ENCODE data around the gene MEIS1. TPM values are rescaled to one million over a fixed set of nuclear protein-coding genes. Genes with fewer than 3 reads are reported as not detected.

Gene MEIS1
- total RNA-seq, 1 experiment from 2014 or later, result 0.66 TPM

DNA sequence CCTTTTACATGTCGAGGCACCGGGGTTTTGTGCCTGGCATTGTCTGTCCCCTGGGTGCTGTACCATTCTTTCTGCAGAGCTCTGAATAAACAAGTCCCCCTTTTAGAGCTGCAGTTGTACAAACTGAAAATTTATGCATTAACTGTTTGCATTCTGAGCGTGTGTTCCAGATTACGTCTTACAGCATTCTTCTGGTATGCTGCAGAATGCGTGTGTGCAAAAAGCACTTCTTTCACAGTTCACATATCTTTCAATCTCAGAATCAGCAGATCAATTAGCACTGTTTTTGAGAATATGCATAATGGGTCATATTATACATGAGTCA, 27.5 kb downstream of the MEIS1 start:
- Histone ChIP-seq H3K79me1 (ENCODE audit: insufficient read depth, low read depth, low read length, poor library complexity, severe bottlenecking) (no peaks in the 10 kb centered on the region), H3K18ac (ENCODE audit: insufficient read length, low read depth, low read length) (no peak overlapping the region), H3K9me3 (ENCODE audit: control insufficient read depth, low read depth, low read length) (no peaks in the 10 kb centered on the region), H3K14ac (ENCODE audit: insufficient read depth, low read length) (no peak overlapping the region), H2AFZ (ENCODE audit: low read length) (no peak overlapping the region), H4K5ac (ENCODE audit: insufficient read length, low read depth, low read length) (no peak overlapping the region), H4K91ac (ENCODE audit: insufficient read length, low read depth, low read length) (no peak overlapping the region), H2AK5ac (ENCODE audit: insufficient read length, low read length) (no peak overlapping the region), H3K79me2 (ENCODE audit: insufficient read depth, low read length) (no peaks in the 10 kb centered on the region), H3K23me2 (ENCODE audit: insufficient read length, low read depth, low read length, poor library complexity, severe bottlenecking) (no peaks in the 10 kb centered on the region), H3K4me2 (ENCODE audit: insufficient read depth, insufficient read length, low read length) (no peak overlapping the region), H3K4ac (ENCODE audit: low read depth, low read length) (no peak overlapping the region), H2BK15ac (ENCODE audit: low read depth, low read length) (no peak overlapping the region), H2BK120ac (ENCODE audit: low read depth, low read length, poor library complexity, severe bottlenecking) (no peak overlapping the region), H2BK20ac (ENCODE audit: low read depth, low read length, poor library complexity, severe bottlenecking) (no peak overlapping the region), H3T11ph (ENCODE audit: low read length) (no peak overlapping the region), H3K27ac (ENCODE audit: insufficient read length, low read depth, low read length) (no peak overlapping the region), H3K56ac (ENCODE audit: insufficient read length, low read depth, low read length) (no peak overlapping the region), H3K23ac (ENCODE audit: insufficient read length, low read depth, low read length) (no peak overlapping the region), H3K27me3 (ENCODE audit: insufficient read depth, low read length) (no peaks in the 10 kb centered on the region), H3K4me1 (ENCODE audit: insufficient read depth, low read length) (no peaks in the 10 kb centered on the region), H3K9ac (ENCODE audit: extremely low read depth, insufficient read length, low read length) (no peak overlapping the region), H2BK12ac (ENCODE audit: insufficient read length, low read depth, low read length) (no peak overlapping the region), H4K8ac (replicated peaks; ENCODE audit: insufficient read length, low read depth, low read length) (no peak overlapping the region), H2BK5ac (ENCODE audit: insufficient read length, low read length) (no peak overlapping the region), H4K20me1 (ENCODE audit: control insufficient read depth, insufficient read depth, insufficient read length) (peaks cover 3% of the 10 kb centered on the region)
- TF ChIP-seq, protein P1, sequence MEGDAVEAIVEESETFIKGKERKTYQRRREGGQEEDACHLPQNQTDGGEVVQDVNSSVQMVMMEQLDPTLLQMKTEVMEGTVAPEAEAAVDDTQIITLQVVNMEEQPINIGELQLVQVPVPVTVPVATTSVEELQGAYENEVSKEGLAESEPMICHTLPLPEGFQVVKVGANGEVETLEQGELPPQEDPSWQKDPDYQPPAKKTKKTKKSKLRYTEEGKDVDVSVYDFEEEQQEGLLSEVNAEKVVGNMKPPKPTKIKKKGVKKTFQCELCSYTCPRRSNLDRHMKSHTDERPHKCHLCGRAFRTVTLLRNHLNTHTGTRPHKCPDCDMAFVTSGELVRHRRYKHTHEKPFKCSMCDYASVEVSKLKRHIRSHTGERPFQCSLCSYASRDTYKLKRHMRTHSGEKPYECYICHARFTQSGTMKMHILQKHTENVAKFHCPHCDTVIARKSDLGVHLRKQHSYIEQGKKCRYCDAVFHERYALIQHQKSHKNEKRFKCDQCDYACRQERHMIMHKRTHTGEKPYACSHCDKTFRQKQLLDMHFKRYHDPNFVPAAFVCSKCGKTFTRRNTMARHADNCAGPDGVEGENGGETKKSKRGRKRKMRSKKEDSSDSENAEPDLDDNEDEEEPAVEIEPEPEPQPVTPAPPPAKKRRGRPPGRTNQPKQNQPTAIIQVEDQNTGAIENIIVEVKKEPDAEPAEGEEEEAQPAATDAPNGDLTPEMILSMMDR (conservative IDR thresholded peaks at IDR 0.05), result no peak
- H3K36me3 Mint-ChIP-seq (ENCODE audit: insufficient read depth in 1 of 3, low read depth in 3 of 3), result no peaks in the 10 kb centered on the region
- no peaks in the 10 kb centered on the region for H3K9me3 Mint-ChIP-seq
- H3K27me3 Mint-ChIP-seq (ENCODE audit: low read depth), result peaks cover 3% of the 10 kb centered on the region
- DNase-seq, result no peak
- H3K4me3 Mint-ChIP-seq, result no peak overlapping the region
- H3K4me1 Mint-ChIP-seq, result no peaks in the 10 kb centered on the region
- WGBS (ENCODE audit: extremely low coverage, insufficient read length, low lambda C conversion rate), result no CpG with 5 or more reads among the region's 5 CpGs
- no peak overlapping the region for H3K27ac Mint-ChIP-seq

Measured in H9 (cell line).